ENCODE measurements around the gene ACSM2A. TPM values are rescaled to one million over a fixed set of nuclear protein-coding genes. Genes with fewer than 3 reads are reported as not detected.

ACSM2A gene
- total RNA-seq, 4 donors from 2014 or later = not detected

- 38% methylated on average over 1 of the region's 1 CpG; no CpG with 5 or more reads in 1 of the 2 donors for WGBS, 2 donors (ENCODE audit: low coverage in 1 of 2)
- intact Hi-C loops (cut with DNase I; ENCODE audit: low total_unique reads) = no loop called here
These were observed 53.1 kb downstream of the ACSM2A start for GRCh38 chr16:20504418-20504817.

GRCh38 chr16:20507280-20507679 is 56.0 kb downstream of the ACSM2A start:
- in situ Hi-C loops (cut with MboI; ENCODE audit: low pct_ligation_motif_present in 1 of 4, low pct_unique_long_range_greater_than_20kb in 1 of 4, low sequenced_read_pairs in 3 of 4) (no loop called here), intact Hi-C loops (cut with DNase I; ENCODE audit: low total_unique reads) (no loop called here)
- Histone ChIP-seq H3K27ac (no peak overlapping the region), H3K4me1 (no peaks in the 10 kb centered on the region), H3K27me3 (no peaks in the 10 kb centered on the region), H3K4me3 (no peak overlapping the region), H3K9me3 (peaks cover 0 to 4% of the 10 kb centered on the region in 2 donors), H3K36me3 (no peaks in the 10 kb centered on the region)
- TF ChIP-seq CTCF (IDR thresholded peaks at IDR 0.05) (no peak), POLR2A (IDR thresholded peaks at IDR 0.05) (no peak), POLR2AphosphoS5 (IDR thresholded peaks at IDR 0.05) (no peak), EP300 (IDR thresholded peaks at IDR 0.05; ENCODE audit: low read depth) (no peak)
- DNase-seq = no peak
- 20 to 69% methylated on average over 1 to 2 of the region's 2 CpGs for WGBS, 2 donors (ENCODE audit: low coverage in 1 of 2)

More at GRCh38 chr16:20504418-20504817, 53.1 kb downstream of the ACSM2A start:
- Histone ChIP-seq H3K27me3 (no peaks in the 10 kb centered on the region), H3K9me3 (peaks cover 0 to 4% of the 10 kb centered on the region in 2 donors), H3K4me3 (no peak overlapping the region), H3K27ac (no peak overlapping the region), H3K36me3 (no peaks in the 10 kb centered on the region), H3K4me1 (no peaks in the 10 kb centered on the region)
- no peak for DNase-seq
- TF ChIP-seq EP300 (IDR thresholded peaks at IDR 0.05; ENCODE audit: low read depth) (no peak), POLR2A (IDR thresholded peaks at IDR 0.05) (no peak), POLR2AphosphoS5 (IDR thresholded peaks at IDR 0.05) (no peak), CTCF (IDR thresholded peaks at IDR 0.05) (no peak)
- in situ Hi-C loops (cut with MboI; ENCODE audit: low pct_ligation_motif_present in 1 of 4, low pct_unique_long_range_greater_than_20kb in 1 of 4, low sequenced_read_pairs in 3 of 4) = no loop called here

- no peak for DNase-seq
- intact Hi-C loops (cut with DNase I; ENCODE audit: low total_unique reads) (no loop called here), in situ Hi-C loops (cut with MboI; ENCODE audit: low pct_ligation_motif_present in 1 of 4, low pct_unique_long_range_greater_than_20kb in 1 of 4, low sequenced_read_pairs in 3 of 4) (no loop called here)
- 56 to 78% methylated on average over 1 of the region's 1 CpG for WGBS, 2 donors (ENCODE audit: low coverage in 1 of 2)
- Histone ChIP-seq H3K27ac (no peak overlapping the region), H3K4me1 (no peaks in the 10 kb centered on the region), H3K27me3 (no peaks in the 10 kb centered on the region), H3K9me3 (peaks cover 0 to 4% of the 10 kb centered on the region in 2 donors), H3K4me3 (no peak overlapping the region), H3K36me3 (no peaks in the 10 kb centered on the region)
- TF ChIP-seq EP300 (IDR thresholded peaks at IDR 0.05; ENCODE audit: low read depth) = no peak
- no peak for TF ChIP-seq CTCF (IDR thresholded peaks at IDR 0.05)
- no peak for TF ChIP-seq POLR2A (IDR thresholded peaks at IDR 0.05)
- no peak for TF ChIP-seq POLR2AphosphoS5 (IDR thresholded peaks at IDR 0.05)
These were observed 59.0 kb downstream of the ACSM2A start for GRCh38 chr16:20510323-20510722.

GRCh38 chr16:20515688-20516090 is 64.4 kb downstream of the ACSM2A start:
- no peak for DNase-seq
- Histone ChIP-seq H3K27ac (no peak overlapping the region), H3K4me3 (no peak overlapping the region), H3K4me1 (no peaks in the 10 kb centered on the region), H3K9me3 (no peaks in the 10 kb centered on the region), H3K27me3 (no peaks in the 10 kb centered on the region), H3K36me3 (no peaks in the 10 kb centered on the region)
- in situ Hi-C loops (cut with MboI; ENCODE audit: low pct_ligation_motif_present in 1 of 4, low pct_unique_long_range_greater_than_20kb in 1 of 4, low sequenced_read_pairs in 3 of 4) (no loop called here), intact Hi-C loops (cut with DNase I; ENCODE audit: low total_unique reads) (no loop called here)
- TF ChIP-seq POLR2A (IDR thresholded peaks at IDR 0.05) (no peak), POLR2AphosphoS5 (IDR thresholded peaks at IDR 0.05) (no peak), EP300 (IDR thresholded peaks at IDR 0.05; ENCODE audit: low read depth) (no peak), CTCF (IDR thresholded peaks at IDR 0.05) (no peak)
